Measurements from ENCODE around the gene ZNRF3. TPM values are rescaled to one million over a fixed set of nuclear protein-coding genes. Genes with fewer than 3 reads are reported as not detected.
A peak's percentile ranks its signal among the peaks of the same experiment; 100 is the strongest.

The ZNRF3 gene
- total and polyA plus RNA-seq, 2 donors (not counting 1 experiment from before 2014, with no cell fraction given), result 0.21 to 0.71 TPM

DNA sequence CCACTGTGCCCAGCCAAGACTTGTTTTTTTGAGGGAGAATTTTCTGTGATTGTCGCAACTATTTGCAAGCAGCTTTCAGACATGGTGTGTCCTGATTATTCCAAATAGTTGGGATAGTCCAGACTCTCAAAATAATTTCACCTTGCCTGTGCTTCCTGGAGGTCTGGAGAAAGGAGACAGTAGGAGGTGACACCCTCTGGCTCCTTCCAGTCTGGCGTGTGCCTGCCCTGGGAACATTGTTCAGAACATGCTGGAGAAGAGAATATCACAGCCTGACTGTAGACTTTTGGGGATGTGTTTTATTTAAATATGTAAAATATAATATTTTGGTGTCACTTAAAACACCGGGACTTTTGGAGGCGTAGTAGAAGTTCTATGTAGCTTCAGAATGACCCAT is 14.9 kb downstream of the ZNRF3 start:
- Mint-ChIP-seq H3K9me3 (ENCODE audit: insufficient read depth) (peaks cover 2% of the 10 kb centered on the region), H3K4me3 (no peak overlapping the region), H3K27me3 (peaks cover 5% of the 10 kb centered on the region), H3K4me1 (peaks cover 40% of the 10 kb centered on the region), H3K27ac (no peak overlapping the region)
- Histone ChIP-seq H3K27ac (ENCODE audit: low read length in 2 of 2) (no peak overlapping the region), H3K9me3 (ENCODE audit: control extremely low read depth in 1 of 3, control insufficient read depth in 2 of 3, insufficient read depth in 1 of 3, low read length in 2 of 3) (no peaks in the 10 kb centered on the region), H3K4me3 (ENCODE audit: control extremely low read depth in 1 of 5, extremely low read depth in 1 of 5, insufficient read depth in 1 of 5, low read depth in 2 of 5, low read length in 4 of 5) (no peak overlapping the region), H3K79me2 (ENCODE audit: control insufficient read depth, insufficient read depth, low read length) (no peaks in the 10 kb centered on the region), H3K27me3 (replicated peaks in 1 of 4; ENCODE audit: control extremely low read depth in 1 of 4, control insufficient read depth in 3 of 4, insufficient read depth in 4 of 4, low read length in 3 of 4) (peaks cover 0 to 2% (median 0%) of the 10 kb centered on the region in 4 experiments), H2AFZ (ENCODE audit: insufficient read depth, low read depth, low read length, poor library complexity, severe bottlenecking) (no peak overlapping the region), H4K20me1 (ENCODE audit: control insufficient read depth, insufficient read depth, low read length, poor library complexity, severe bottlenecking) (no peaks in the 10 kb centered on the region), H3K4me1 (ENCODE audit: control insufficient read depth in 2 of 2, insufficient read depth in 2 of 2, low read length in 2 of 2) (peaks cover 27 to 28% of the 10 kb centered on the region in 2 donors), H3K9ac (ENCODE audit: low read length) (no peak overlapping the region), H3K36me3 (replicated peaks in 1 of 2; ENCODE audit: control extremely low read depth in 1 of 2, control insufficient read depth in 1 of 2, extremely low read depth in 1 of 2, insufficient read depth in 2 of 2, low read length in 1 of 2) (no peaks in the 10 kb centered on the region), H3K4me2 (replicated peaks; ENCODE audit: low read depth, low read length, poor library complexity, severe bottlenecking) (no peak overlapping the region)
- no CpG with 5 or more reads among the region's 4 CpGs for WGBS (ENCODE audit: insufficient coverage)
- intact Hi-C loops (cut with micrococcal nuclease), result no loop called here
- no peak for DNase-seq
- CTCF ChIA-PET, result no interaction called here
- POLR2A ChIA-PET, result interaction anchor here (0.7 kb wide), 1 partner anchor 90 kb away, joined by 14 read pairs; no protein-coding TSS in a partner anchor
- no peak for ATAC-seq (ENCODE audit: low read depth)
- TF ChIP-seq EZH2 (IDR thresholded peaks at IDR 0.05; ENCODE audit: borderline replicate concordance, insufficient read depth, low read depth, low read length, poor library complexity, severe bottlenecking), result no peak
- TF ChIP-seq, protein P1, sequence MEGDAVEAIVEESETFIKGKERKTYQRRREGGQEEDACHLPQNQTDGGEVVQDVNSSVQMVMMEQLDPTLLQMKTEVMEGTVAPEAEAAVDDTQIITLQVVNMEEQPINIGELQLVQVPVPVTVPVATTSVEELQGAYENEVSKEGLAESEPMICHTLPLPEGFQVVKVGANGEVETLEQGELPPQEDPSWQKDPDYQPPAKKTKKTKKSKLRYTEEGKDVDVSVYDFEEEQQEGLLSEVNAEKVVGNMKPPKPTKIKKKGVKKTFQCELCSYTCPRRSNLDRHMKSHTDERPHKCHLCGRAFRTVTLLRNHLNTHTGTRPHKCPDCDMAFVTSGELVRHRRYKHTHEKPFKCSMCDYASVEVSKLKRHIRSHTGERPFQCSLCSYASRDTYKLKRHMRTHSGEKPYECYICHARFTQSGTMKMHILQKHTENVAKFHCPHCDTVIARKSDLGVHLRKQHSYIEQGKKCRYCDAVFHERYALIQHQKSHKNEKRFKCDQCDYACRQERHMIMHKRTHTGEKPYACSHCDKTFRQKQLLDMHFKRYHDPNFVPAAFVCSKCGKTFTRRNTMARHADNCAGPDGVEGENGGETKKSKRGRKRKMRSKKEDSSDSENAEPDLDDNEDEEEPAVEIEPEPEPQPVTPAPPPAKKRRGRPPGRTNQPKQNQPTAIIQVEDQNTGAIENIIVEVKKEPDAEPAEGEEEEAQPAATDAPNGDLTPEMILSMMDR (IDR thresholded peaks at IDR 0.05), result no peak

DNA sequence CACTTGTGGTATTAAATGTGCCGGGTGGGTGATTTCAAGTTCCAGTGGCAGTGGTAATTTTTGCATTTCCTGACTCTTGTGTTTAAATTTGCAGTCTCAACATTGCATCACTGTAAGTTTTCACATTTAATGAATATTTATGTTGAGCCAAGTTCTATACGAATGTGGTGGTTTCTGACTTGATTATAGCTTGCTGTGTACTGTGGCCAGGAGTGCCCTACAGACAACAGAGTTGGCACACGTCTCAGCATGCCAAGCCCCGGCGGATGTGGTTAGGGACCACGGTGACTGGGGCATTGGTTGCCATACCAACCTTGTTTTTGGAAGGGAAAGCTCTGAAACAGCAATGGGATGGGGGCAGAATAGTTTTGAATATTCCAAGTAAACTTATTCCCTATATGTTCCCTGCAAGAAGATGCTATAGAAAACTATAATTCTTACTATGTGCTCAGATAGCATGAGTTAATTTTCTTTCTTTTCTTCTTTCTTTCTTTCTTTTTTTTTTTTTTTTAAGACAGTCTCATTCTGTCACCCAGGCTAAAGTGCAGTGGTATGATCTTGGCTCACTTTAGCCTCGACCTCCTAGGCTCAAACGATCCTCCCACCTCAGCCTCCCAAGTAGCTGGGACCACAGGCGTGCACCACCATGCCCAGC is 16.0 kb downstream of the ZNRF3 start:
- TF ChIP-seq EZH2 (IDR thresholded peaks at IDR 0.05; ENCODE audit: borderline replicate concordance, insufficient read depth, low read depth, low read length, poor library complexity, severe bottlenecking), result no peak
- TF ChIP-seq, protein P1 (IDR thresholded peaks at IDR 0.05), result no peak
- no peaks in the 10 kb centered on the region for H4K20me1 ChIP-seq (ENCODE audit: control insufficient read depth, insufficient read depth, low read length, poor library complexity, severe bottlenecking)
- no peak overlapping the region for H3K9ac ChIP-seq (ENCODE audit: low read length)
- WGBS (ENCODE audit: insufficient coverage), result 4% methylated on average over 5 of the region's 9 CpGs
- Mint-ChIP-seq H3K4me3 (peak overlapping the region; percentile 44), H3K27ac (peak overlapping the region; percentile 62), H3K9me3 (ENCODE audit: insufficient read depth) (peaks cover 2% of the 10 kb centered on the region), H3K4me1 (peaks cover 38% of the 10 kb centered on the region), H3K27me3 (peaks cover 5% of the 10 kb centered on the region)
- no peaks in the 10 kb centered on the region for H3K79me2 ChIP-seq (ENCODE audit: control insufficient read depth, insufficient read depth, low read length)
- intact Hi-C loops (cut with micrococcal nuclease), result no loop called here
- no peak overlapping the region for H2AFZ ChIP-seq (ENCODE audit: insufficient read depth, low read depth, low read length, poor library complexity, severe bottlenecking)
- ATAC-seq (ENCODE audit: low read depth), result peak; percentile 17
- H3K9me3 ChIP-seq (ENCODE audit: control extremely low read depth in 1 of 3, control insufficient read depth in 2 of 3, insufficient read depth in 1 of 3, low read length in 2 of 3), result no peaks in the 10 kb centered on the region
- DNase-seq, result peak; percentile 21
- CTCF ChIA-PET, result no interaction called here
- peaks cover 25 to 27% of the 10 kb centered on the region in 2 donors for H3K4me1 ChIP-seq (ENCODE audit: control insufficient read depth in 2 of 2, insufficient read depth in 2 of 2, low read length in 2 of 2)
- POLR2A ChIA-PET, result no interaction called here
- H3K27ac ChIP-seq (ENCODE audit: low read length in 2 of 2), result no peak overlapping the region
- H3K27me3 ChIP-seq (replicated peaks in 1 of 4; ENCODE audit: control extremely low read depth in 1 of 4, control insufficient read depth in 3 of 4, insufficient read depth in 4 of 4, low read length in 3 of 4), result peaks cover 0 to 2% (median 0%) of the 10 kb centered on the region in 4 experiments
- H3K4me3 ChIP-seq (ENCODE audit: control extremely low read depth in 1 of 5, extremely low read depth in 1 of 5, insufficient read depth in 1 of 5, low read depth in 2 of 5, low read length in 4 of 5), result no peak overlapping the region
- H3K4me2 ChIP-seq (replicated peaks; ENCODE audit: low read depth, low read length, poor library complexity, severe bottlenecking), result peak overlapping the region; percentile 31
- H3K36me3 ChIP-seq (replicated peaks in 1 of 2; ENCODE audit: control extremely low read depth in 1 of 2, control insufficient read depth in 1 of 2, extremely low read depth in 1 of 2, insufficient read depth in 2 of 2, low read length in 1 of 2), result no peaks in the 10 kb centered on the region
